GM19025 (cell line): ENCODE data around the gene RAB4A.

Experiments used
- ATAC-seq: cut with Tn5 transposase; IDR thresholded peaks from one replicate; pipeline ENCODE4 v1.9.1; 2021; ENCODE audit warnings: mild to moderate bottlenecking, low read depth, moderate library complexity; ENCODE audit not compliant: unreplicated experiment

Gene RAB4A

GRCh38 chr1:229243638-229244037, 27.3 kb upstream of the RAB4A start:
- ATAC-seq: no peak

DNA sequence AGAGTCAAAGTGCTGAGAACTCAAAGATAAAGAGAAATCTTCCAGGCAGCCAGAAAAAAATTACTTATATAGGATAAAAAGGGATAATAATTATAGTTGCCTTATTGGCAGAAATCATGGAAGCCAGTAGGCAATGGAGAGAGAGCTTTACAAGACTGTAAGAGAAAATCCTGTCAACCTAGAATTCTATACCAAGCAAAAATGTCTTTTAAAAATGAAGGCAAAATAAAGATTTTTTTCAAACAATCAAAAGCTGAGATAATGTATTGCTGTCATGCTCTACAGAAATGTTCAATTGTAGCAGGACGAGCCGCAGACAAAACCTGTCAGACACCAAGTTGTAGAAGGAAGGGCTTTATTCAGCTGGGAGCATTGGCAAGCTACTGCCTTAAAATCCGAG, 26.8 kb upstream of the RAB4A start:
- no peak for ATAC-seq

GRCh38 chr1:229247871-229248270, 23.0 kb upstream of the RAB4A start:
- no peak for ATAC-seq

- no peak for ATAC-seq
These were observed 21.8 kb upstream of the RAB4A start for GRCh38 chr1:229248821-229249817.

GRCh38 chr1:229249854-229250644, 20.9 kb upstream of the RAB4A start:
- ATAC-seq: no peak

- no peak for ATAC-seq
These were observed 19.7 kb upstream of the RAB4A start for GRCh38 chr1:229251185-229251584.

DNA sequence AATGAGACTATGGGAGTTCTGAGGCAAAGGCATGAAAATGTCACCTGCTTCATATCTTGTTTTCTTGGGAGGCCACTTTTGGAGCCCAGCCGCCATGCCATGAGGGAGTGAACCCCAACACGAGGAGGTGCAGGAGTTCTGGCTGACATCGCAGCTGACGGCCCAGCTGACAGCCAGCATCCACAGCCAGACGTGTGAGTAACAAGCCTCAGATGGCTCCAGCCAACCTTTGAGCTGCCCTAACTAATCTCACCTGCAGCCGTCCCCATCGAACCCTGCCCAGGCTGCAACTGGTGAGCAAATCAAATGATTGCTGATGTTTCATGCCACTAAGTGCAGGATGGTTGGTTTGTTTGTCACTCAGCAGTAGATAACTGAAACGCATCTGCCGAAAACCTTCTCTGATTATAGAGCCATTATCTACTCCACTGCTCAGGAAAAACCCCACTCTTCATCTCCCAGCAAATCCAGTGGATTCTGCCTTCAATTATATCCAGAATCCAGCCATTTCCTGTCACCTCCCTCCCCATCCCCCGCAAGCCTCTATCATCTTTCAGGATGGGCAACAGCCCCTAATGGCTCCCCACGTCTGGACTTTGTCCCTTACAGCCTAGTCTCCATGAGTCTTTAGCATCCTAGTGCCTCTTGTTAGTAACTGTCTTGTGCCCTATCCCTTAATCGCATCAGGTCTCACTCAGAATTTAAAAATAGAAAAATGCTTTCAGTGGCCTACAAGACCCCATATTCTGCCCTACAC, 18.5 kb upstream of the RAB4A start:
- ATAC-seq: no peak

DNA sequence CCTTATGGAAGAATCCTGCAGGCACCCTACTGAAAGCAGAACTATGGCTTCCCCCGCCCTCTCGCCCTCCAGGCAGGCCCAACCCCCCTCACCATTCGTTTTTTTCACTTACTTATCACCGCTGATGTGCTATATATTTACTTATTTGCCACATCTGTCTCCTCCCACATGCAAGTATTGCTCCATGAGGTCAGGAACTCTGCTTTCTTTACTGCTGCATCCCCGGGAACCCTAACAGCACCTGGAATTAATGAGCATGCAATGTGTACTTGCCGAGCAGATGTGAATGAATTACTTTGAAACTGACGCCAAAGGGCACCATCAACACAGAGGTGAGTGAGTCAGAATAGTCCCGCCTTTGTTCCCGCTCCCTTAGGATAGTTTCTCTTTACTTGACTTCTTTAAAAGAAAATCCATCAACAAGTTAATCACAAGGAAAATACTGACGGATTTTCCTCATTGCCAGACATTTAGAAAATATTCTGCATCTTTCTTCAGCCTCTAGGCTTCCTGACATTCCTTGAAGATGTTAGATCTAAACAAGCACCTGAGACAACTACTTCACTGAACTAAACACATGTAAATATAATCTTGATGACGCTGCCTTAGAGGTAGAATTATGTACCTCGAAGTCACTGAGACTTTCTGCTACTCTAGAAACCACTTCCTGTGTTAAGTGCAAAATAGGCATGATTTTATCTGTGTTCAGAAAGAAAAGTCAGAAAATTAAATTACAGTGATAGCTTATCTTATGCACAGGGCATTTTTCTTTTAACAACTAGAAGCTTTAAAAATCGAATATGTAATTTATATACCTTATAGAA, 17.5 kb upstream of the RAB4A start:
- ATAC-seq: no peak

- ATAC-seq: no peak
These were observed 15.9 kb upstream of the RAB4A start for GRCh38 chr1:229254910-229255541.

DNA sequence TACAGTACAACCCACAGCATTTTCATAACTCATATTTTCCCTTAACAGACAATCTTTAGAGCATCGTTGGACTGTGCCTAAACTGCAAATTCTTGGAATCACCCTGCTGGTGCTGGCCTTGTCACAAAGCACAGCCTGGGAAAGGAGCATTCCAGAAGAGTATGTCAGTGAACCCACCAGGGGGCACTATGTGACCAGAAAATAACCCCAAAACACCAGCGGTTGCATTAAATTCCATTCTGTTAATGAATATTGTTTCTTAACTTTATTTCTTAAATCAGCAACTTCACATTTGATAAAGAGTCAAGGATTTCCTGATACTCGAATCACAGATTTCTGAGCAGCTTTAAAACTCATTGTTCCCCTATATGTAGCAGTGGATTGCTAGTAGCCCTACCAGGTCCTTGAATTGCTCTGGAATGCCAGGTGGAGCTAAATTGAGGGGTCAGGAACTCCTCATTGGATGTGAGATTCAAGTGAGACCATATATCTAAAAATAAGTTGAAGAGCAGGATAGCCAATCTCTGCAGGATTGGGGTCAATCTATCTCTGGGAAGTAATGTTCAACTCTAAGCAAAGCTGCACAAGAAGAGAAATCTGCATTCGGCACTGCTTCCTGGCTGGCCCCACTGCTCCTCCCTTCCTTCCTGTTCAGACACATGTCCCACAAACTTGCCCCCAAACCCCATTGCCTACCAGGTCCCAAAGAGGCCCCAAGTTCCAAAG, 12.7 kb upstream of the RAB4A start:
- ATAC-seq: no peak

GRCh38 chr1:229258757-229259060, 12.2 kb upstream of the RAB4A start:
- ATAC-seq: no peak

- no peak for ATAC-seq
These were observed 10.6 kb upstream of the RAB4A start for GRCh38 chr1:229260297-229260696.

GRCh38 chr1:229262239-229262638, 8.7 kb upstream of the RAB4A start:
- no peak for ATAC-seq

DNA sequence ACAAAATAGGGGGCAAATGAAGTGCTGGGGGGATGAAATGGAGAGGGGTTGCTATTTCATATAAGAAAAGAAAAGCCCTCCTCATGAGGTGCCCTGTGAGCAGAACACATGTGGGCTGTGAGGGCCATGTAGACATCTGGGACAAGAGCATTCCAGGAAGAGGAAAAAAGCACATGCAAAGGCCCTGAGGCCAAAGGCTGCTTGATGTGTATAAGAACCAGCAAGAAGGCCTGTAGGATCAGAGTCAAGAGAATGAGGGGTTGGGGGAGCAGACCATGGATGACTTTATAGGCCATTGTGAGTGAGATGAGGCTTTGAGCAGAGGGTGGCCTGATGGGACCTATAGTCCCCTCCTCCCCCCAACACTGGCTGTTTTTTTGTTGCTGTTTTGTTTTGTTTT, 7.7 kb upstream of the RAB4A start:
- ATAC-seq: no peak

DNA sequence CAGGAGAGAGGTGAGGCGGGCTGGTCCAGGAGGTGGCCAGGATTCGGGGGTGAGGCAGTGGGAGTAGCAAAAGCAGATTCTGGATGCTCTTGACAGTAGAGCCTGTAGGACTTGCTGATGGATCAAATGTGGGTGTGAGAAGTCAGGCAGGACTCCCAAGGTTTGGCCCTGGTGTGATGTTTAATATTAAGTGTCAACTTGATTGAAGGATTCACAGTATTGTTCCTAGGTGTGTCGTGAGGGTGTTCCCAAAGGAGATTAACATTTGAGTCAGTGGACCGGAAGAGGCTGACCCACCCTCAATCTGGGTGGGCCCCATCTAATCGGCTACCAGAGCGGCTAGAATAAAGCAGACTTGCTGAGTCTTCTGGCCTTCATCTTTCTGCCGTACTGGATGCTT, 6.8 kb upstream of the RAB4A start:
- ATAC-seq: no peak

DNA sequence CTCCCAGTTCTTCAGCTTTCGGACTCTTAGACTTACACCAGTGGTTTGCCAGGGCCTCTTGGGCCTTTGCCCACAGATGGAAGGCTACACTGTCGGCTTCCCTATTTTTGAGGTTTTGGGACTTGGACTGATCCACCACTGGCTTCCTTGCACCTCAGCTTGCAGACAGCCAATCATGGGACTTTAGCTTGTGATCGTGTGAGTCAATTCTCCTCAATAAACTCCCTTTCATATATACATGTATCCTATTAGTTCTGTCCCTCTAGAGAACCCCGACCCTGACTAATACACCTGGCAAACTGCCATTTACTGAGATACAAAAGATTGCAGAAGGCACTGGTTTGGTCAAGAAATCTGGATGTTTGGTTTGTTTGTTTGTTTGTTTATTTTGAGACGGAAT, 6.4 kb upstream of the RAB4A start:
- ATAC-seq: no peak

GRCh38 chr1:229266274-229266673, 4.6 kb upstream of the RAB4A start:
- ATAC-seq: no peak

GRCh38 chr1:229266832-229267500, 3.9 kb upstream of the RAB4A start:
- ATAC-seq: no peak

- ATAC-seq: no peak
These were observed 2.4 kb upstream of the RAB4A start for GRCh38 chr1:229268505-229268904.
